Aorta (tissue), 5 donors: ENCODE data around the gene TRPM2. TPM values are rescaled to one million over a fixed set of nuclear protein-coding genes. Genes with fewer than 3 reads are reported as not detected.

ENCODE experiments used
- ATAC-seq: fragments of 200-7000 bp; cut with Tn5 transposase; one replicate; pipeline ENCODE4 v1.9.1; 2022; ENCODE audit warnings: moderate library complexity; ENCODE audit not compliant: low FRiP score
- DNase-seq, 2 donors: peaks; one replicate each; pipeline ENCODE4 v3.0.0-alpha.2; 2020
- H3K27ac ChIP-seq, 2 donors: one replicate each; pipeline ENCODE4 v1.5.1; 2013; ENCODE audit warnings: low read length in 2 of 2, mild to moderate bottlenecking in 2 of 2, moderate library complexity in 2 of 2, control low read depth in 1 of 2, inconsistent platforms in 1 of 2, low read depth in 1 of 2
- H3K27me3 ChIP-seq, 2 donors: one replicate each; pipeline ENCODE4 v1.6.1; 2013; ENCODE audit warnings: control low read depth in 1 of 2, low read length in 1 of 2, mild to moderate bottlenecking in 1 of 2, moderate library complexity in 1 of 2; ENCODE audit not compliant: insufficient read depth in 2 of 2, control insufficient read depth in 1 of 2
- H3K36me3 ChIP-seq, 2 donors: one replicate each; pipeline ENCODE4 v1.6.1; 2013; ENCODE audit warnings: control low read depth in 1 of 2, low read length in 1 of 2, mild to moderate bottlenecking in 1 of 2; ENCODE audit not compliant: insufficient read depth in 2 of 2, control insufficient read depth in 1 of 2
- H3K4me1 ChIP-seq, 2 donors: one replicate each; pipeline ENCODE4 v1.6.1; 2013; ENCODE audit warnings: low read length in 2 of 2, control low read depth in 1 of 2, mild to moderate bottlenecking in 1 of 2, moderate library complexity in 1 of 2; ENCODE audit not compliant: insufficient read depth in 2 of 2, control insufficient read depth in 1 of 2
- H3K4me3 ChIP-seq, 2 donors: one replicate each; pipeline ENCODE4 v1.5.1; 2013; ENCODE audit warnings: low read length in 2 of 2, control low read depth in 1 of 2, mild to moderate bottlenecking in 1 of 2
- H3K9me3 ChIP-seq: one replicate; pipeline ENCODE4 v1.6.1; 2013; ENCODE audit warnings: mild to moderate bottlenecking, low read length; ENCODE audit not compliant: control insufficient read depth
- WGBS, 2 donors: extraction: QIAGEN DNeasy Blood & Tissue Kit; methylation state at CpG; one replicate each; pipeline ENCODE4 v1.1.7; 2013; 5-methylcytosine and 5-hydroxymethylcytosine counted together
- intact Hi-C, 2 donors: fragments of 100-400 bp; cut with DNase I; formaldehyde crosslinking; loops; one replicate each; pipeline versions ENCODE4 v1.14.2 to v1.15.0; 2022
- polyA plus RNA-seq, 2 donors: library from polyadenylated mRNA; stranded (reverse); fragments of 200-250 nt; gene quantifications; one replicate each; pipeline ENCODE4 v1.2.3, GENCODE V29; 2013
- total RNA-seq, 2 donors: library from RNA; stranded (reverse); fragmentation: NEBNext Ultra II Directional; extraction: Animal tissue kit (Norgen Biotek cat#: 25700); gene quantifications; one replicate each; pipeline ENCODE4 v1.2.1, GENCODE V29; 2021
- donor health status: healthy with polysubstance abuse.
- donor health status: Bipolar disorder and iron deficiency.
- donor health status: DM: no; HTN: no; CAD: no.
- donor health status: DM: no; HTN: no; CAD: no.
- donor health status: DM: yes; HTN: yes; CAD: no.

Gene TRPM2
- total and polyA plus RNA-seq, 4 donors: 2.2 to 15.8 (median 5.9) TPM

DNA sequence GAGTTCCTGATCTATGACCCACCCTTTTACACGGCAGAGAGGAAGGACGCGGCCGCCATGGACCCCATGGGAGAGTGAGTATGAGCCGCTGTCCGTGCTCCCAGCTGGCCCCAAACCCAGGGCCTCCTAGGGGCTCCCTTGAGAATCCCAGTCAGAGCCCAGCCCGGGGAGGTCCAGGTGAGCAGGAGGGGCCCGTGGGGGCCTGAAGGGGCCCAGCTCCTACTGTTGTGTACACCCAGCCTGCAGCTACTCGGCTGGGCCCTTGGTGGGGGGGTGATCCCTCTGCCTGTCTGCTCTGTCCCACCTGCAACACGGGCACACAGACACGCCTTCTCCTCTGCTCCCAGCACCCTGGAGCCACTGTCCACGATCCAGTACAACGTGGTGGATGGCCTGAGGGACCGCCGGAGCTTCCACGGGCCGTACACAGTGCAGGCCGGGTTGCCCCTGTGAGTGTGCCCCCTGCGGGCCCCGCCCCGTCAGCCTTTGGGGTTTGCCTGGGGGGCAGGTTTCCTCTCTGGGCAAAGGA, 73.3 kb downstream of the TRPM2 start:
- Histone ChIP-seq H3K27me3 (no peaks in the 10 kb centered on the region), H3K4me1 (no peaks in the 10 kb centered on the region), H3K27ac (no peak overlapping the region), H3K36me3 (no peaks in the 10 kb centered on the region), H3K4me3 (no peak overlapping the region), H3K9me3 (no peaks in the 10 kb centered on the region)
- ATAC-seq (no peak), DNase-seq (peak; percentile 30 to 63)
- WGBS, 2 donors: 78 to 79% methylated on average over 19 to 21 of the region's 21 CpGs
- intact Hi-C loops: no loop called here

DNA sequence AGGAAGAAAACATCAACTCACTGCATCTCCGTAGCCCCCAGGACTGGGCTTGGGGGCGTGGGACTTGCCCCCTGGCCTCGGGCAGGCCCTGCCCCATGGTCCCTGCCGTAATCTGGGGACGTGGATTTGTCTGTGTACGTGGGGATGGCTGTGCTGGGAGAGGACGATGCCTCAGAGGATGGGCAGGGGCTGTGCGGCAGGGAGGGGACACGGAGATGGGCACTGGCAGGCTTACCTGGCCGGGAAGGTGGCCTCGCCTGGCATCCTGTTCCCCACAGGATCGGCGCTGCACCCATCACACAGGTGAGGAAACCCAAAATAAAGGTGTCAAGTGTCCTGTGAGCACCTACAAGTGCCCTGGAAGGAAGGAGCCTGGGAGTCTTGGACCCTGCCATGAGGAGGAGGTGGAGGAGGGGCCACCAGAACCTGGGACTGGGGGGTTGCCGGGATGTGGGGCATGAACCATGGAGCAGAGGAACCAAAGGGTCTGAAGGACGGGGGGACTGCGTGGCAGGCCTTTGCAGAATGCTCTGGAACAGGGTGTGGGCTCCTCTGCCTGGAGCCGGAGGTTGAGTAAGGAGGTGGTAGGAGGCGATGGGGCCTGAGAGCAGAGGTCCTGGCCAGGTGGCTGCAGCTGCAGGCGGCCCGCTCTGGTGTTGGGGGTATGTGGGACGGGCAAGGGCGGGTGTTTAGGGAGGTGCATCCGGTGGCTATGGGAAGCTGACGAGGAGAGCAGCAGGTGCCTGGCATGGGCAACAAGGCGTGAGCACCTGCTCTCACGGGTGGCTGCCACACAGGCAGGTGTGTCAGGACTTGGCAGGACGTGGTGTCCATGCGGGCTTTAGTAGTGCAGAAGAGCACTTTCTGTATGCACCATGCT, 74.1 kb downstream of the TRPM2 start:
- ATAC-seq (no peak), DNase-seq (peak; percentile 50 to 75)
- no peaks in the 10 kb centered on the region for H3K27me3 ChIP-seq

DNA sequence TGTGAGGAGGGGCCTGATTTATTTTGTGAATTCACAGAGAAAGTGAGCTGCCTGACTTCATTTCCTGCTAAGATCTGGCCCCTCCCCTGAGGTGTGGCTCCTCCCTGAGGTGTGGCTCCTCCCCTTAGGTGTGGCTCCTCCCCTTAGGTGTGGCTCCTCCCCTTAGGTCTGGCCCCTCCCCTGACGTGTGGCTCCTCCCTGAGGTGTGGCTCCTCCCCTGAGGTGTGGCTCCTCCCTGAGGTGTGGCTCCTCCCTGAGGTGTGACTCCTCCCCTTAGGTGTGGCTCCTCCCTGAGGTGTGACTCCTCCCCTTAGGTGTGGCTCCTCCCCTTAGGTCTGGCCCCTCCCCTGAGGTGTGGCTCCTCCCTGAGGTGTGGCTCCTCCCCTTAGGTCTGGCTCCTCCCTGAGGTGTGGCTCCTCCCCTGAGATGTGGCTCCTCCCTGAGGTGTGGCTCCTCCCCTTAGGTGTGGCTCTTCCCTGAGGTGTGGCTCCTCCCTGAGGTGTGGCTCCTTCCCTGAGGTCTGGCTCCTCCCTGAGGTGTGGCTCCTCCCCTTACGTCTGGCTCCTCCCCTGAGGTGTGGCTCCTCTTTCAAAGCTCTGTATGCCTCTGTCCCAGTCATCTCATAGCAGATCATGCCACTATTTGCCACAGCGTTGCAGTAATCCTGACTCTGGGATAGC, 75.0 kb downstream of the TRPM2 start:
- intact Hi-C loops: no loop called here
- DNase-seq (peak in 1 of 2 donors; percentile 25), ATAC-seq (no peak)
- H3K36me3 ChIP-seq: no peaks in the 10 kb centered on the region
- H3K4me1 ChIP-seq: no peaks in the 10 kb centered on the region
- 44 to 56% methylated on average over 3 of the region's 3 CpGs for WGBS, 2 donors
- no peak overlapping the region for H3K4me3 ChIP-seq
- H3K9me3 ChIP-seq: no peaks in the 10 kb centered on the region
- H3K27ac ChIP-seq: no peak overlapping the region
- no peaks in the 10 kb centered on the region for H3K27me3 ChIP-seq

More for the DNA sequence above, 74.1 kb downstream of the TRPM2 start:
- Histone ChIP-seq H3K4me3 (no peak overlapping the region), H3K9me3 (no peaks in the 10 kb centered on the region), H3K36me3 (no peaks in the 10 kb centered on the region), H3K4me1 (no peaks in the 10 kb centered on the region), H3K27ac (no peak overlapping the region)
- WGBS, 2 donors: 90 to 91% methylated on average over 28 of the region's 28 CpGs
- intact Hi-C loops: no loop called here

DNA sequence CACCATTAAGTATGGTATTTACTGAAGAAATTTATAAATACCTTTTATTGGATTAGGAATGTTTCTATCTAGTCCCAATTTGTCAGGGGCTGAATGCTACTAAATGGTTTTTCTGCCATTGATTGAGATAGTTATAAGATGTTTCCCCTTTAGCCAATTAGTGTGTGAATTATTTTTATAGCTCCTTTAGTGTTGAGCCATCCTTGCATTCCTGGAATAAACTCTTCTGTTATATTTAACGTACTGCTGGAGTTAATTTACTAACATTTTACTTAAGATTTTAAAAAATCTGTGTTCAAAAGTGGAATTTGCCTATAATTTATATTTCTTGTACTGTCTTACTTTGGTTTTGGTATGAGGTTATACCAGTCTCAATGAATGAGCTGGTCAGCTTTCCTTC, 76.5 kb downstream of the TRPM2 start:
- Histone ChIP-seq H3K4me3 (no peak overlapping the region), H3K27ac (no peak overlapping the region), H3K27me3 (no peaks in the 10 kb centered on the region), H3K36me3 (no peaks in the 10 kb centered on the region), H3K9me3 (no peaks in the 10 kb centered on the region), H3K4me1 (no peaks in the 10 kb centered on the region)
- ATAC-seq (no peak), DNase-seq (no peak)
- intact Hi-C loops: no loop called here
- 67 to 75% methylated on average over 1 of the region's 1 CpG for WGBS, 2 donors

DNA sequence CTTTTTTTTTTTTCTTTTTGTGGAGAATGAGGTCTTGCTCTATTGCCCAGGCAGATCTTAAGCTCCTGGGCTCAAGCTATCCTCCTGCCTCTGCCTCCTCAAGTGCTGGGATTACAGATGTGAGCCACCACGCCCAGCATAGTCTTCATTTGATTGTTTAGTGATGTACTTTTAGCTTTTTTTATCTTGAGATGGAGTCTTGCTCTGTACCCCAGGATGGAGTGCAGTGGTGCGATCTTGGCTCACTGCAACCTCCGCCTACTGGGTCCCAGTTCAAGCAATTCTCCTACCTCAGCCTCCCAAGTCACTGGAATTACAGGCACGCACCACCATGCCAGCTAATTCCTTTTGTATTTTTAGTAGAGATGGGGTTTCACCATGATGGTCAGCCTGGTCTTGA, 77.9 kb downstream of the TRPM2 start:
- no peaks in the 10 kb centered on the region for H3K9me3 ChIP-seq
- intact Hi-C loops: no loop called here

DNA sequence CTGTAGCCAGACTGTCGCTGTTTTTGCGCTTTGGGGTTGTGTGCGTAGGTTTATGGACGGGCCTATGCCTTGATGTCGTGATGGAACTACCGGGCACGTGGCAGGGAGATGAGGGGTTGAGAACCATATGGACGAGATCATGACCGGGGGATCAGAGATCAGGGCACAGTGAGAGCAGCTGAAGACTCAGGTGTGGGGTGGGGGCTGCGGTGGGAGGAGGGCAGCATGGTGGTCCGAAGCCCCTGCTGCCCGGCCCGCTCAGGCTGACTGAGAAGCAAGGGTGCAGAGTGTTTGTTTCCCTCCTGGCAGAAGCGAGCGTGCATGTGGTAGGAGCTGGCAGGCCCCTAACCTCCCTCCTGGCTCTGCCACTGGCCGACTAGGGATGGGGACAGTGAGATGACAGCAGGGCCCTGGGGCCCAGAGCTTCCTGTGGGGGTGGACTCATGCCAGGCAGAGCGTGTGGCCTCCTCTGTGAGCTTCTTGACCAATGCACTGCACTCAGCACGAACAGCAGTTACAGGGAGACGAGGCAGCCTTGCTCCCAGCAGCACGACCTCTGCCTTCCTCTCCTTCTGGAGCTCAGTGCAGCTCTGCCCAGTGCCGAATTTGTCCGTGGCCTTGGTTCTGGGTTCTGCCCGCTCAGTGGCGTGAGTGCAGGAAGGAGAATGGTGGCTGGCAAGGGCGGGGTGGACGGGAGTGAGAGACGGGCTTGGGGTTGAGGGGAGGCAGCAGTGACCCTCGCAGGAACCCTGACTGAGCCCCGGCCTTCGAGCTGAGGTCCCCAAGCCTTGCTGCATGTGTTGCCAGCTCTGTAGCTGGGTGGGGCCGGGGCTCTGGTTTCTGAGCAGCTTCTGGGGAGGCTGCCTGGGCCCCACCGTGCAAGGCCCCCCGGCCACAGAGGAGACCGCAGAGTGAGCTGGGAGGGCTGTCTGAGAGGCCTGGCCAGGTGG, 79.7 kb downstream of the TRPM2 start:
- peak in 1 of 2 donors; percentile 23 for DNase-seq
- intact Hi-C loops: no loop called here
- WGBS, 2 donors: 91% methylated on average over 33 to 34 of the region's 34 CpGs

More for the DNA sequence above, 77.9 kb downstream of the TRPM2 start:
- DNase-seq (peak in 1 of 2 donors; percentile 19), ATAC-seq (no peak)
- Histone ChIP-seq H3K4me3 (no peak overlapping the region), H3K27me3 (no peaks in the 10 kb centered on the region), H3K4me1 (no peaks in the 10 kb centered on the region), H3K27ac (no peak overlapping the region), H3K36me3 (no peaks in the 10 kb centered on the region)
- 88 to 89% methylated on average over 4 of the region's 4 CpGs for WGBS, 2 donors

DNA sequence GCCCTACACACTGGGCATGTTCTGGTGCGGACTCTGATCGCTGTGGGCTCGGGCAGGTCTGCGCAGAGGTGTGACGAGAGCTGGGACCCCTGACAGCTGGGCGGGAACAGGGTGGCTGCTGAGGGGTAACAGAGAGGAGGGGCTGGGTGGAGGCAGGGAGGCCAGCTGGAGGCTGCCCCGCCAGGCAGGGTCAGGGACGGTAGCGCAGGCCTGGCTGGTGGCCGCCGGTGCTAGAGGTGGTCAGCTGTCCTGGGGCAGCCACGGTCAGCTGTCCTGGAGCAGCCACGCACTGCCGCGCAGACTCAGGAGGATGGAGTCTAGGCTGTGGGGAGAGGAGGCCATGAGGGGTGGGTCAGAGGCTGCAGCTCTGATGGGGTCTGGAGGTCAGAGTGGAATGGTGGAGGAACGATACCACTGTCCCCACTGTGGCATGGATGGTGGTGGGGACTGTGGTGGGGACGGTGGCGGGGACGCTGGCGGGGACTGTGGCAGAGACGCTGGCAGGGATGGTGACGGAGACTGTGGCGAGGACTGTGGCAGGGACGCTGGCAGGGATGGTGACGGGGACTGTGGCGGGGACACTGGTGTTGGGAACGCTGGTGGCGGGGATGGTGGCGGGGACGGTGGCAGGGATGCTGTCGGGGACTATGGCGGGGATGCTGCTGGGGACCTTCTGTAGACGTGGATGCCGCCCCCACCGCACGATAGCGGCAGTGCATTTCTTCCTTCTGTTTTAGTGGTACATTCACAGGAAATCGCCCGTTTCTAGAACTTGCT, 80.6 kb downstream of the TRPM2 start:
- DNase-seq (peak in 1 of 2 donors; percentile 69), ATAC-seq (no peak)
- Histone ChIP-seq H3K27ac (no peak overlapping the region), H3K4me1 (no peaks in the 10 kb centered on the region), H3K27me3 (no peaks in the 10 kb centered on the region), H3K4me3 (no peak overlapping the region), H3K36me3 (no peaks in the 10 kb centered on the region), H3K9me3 (no peaks in the 10 kb centered on the region)
- intact Hi-C loops: no loop called here
- WGBS, 2 donors: 94 to 96% methylated on average over 39 of the region's 39 CpGs

More for the DNA sequence above, 79.7 kb downstream of the TRPM2 start:
- no peak overlapping the region for H3K27ac ChIP-seq
- H3K36me3 ChIP-seq: no peaks in the 10 kb centered on the region
- H3K4me3 ChIP-seq: no peak overlapping the region
- peak; percentile 30 for ATAC-seq
- H3K4me1 ChIP-seq: no peaks in the 10 kb centered on the region
- H3K27me3 ChIP-seq: no peaks in the 10 kb centered on the region
- no peaks in the 10 kb centered on the region for H3K9me3 ChIP-seq

DNA sequence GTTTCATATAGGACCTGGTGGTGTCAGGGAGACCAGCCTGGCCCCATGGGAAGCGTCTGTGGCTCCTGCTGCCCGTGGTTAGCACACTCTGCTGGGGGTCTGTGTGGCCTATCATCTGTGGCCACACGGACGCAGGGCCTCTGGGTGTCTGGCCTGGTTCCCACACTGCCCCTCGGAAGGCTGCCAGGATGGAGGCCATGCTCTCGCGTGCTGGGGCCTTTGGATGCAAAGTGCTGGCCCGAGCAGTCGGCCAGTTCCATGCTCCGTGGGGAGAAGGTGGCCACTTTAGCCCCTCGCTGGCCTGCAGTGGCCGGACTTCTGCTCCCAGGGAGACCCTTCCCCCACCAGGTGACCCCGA, 81.1 kb downstream of the TRPM2 start:
- H3K9me3 ChIP-seq: no peaks in the 10 kb centered on the region
- DNase-seq: no peak
- H3K36me3 ChIP-seq: no peaks in the 10 kb centered on the region
- WGBS, 2 donors: 79% methylated on average over 13 of the region's 13 CpGs
- H3K4me3 ChIP-seq: no peak overlapping the region
- H3K27ac ChIP-seq: no peak overlapping the region
- no peaks in the 10 kb centered on the region for H3K27me3 ChIP-seq
- no peaks in the 10 kb centered on the region for H3K4me1 ChIP-seq
- intact Hi-C loops: no loop called here
- no peak for ATAC-seq
